Kidney (tissue), 14 donors: ENCODE data around the gene C9orf85. TPM values are rescaled to one million over a fixed set of nuclear protein-coding genes. Genes with fewer than 3 reads are reported as not detected.

Experiments used
- DNase-seq, 5 donors: peaks; one replicate each; pipeline ENCODE4 v3.0.0-alpha.2; 2013 to 2020
- FAIRE-seq: peaks from 2 replicates; lab custom pipeline; 2012; peaks lifted over from hg19 to GRCh38; lab: Jason Lieb, UNC
- H3K27ac ChIP-seq, 2 donors: one replicate each; pipeline ENCODE4 v1.7.0; 2013; ENCODE audit warnings: low read depth in 2 of 2, low read length in 2 of 2, inconsistent platforms in 1 of 2
- H3K27me3 ChIP-seq: one replicate; pipeline ENCODE4 v1.7.1; 2013; ENCODE audit warnings: low read length, inconsistent platforms; ENCODE audit not compliant: control insufficient read depth, insufficient read depth
- H3K36me3 ChIP-seq, 3 donors: one replicate each; pipeline versions ENCODE4 v1.7.0 to v1.7.1; 2013; ENCODE audit warnings: low read length in 3 of 3, control low read depth in 1 of 3, inconsistent platforms in 1 of 3; ENCODE audit not compliant: insufficient read depth in 3 of 3, control insufficient read depth in 2 of 3
- H3K4me1 ChIP-seq, 3 donors: one replicate each; pipeline versions ENCODE4 v1.7.0 to v1.7.1; 2013; ENCODE audit warnings: low read length in 3 of 3, inconsistent platforms in 1 of 3, low read depth in 1 of 3; ENCODE audit not compliant: control insufficient read depth in 2 of 3, insufficient read depth in 2 of 3
- H3K4me3 ChIP-seq, 3 donors: one replicate each; pipeline versions ENCODE4 v1.7.0 to v1.8.1; 2013; ENCODE audit warnings: low read length in 3 of 3, control low read depth in 1 of 3, inconsistent platforms in 1 of 3
- H3K9ac ChIP-seq, 3 donors: one replicate each; pipeline versions ENCODE4 v1.7.0 to v1.7.1; 2013; ENCODE audit warnings: low read length in 3 of 3, control low read depth in 1 of 3, inconsistent platforms in 1 of 3
- H3K9me3 ChIP-seq, 3 donors: one replicate each; pipeline versions ENCODE4 v1.7.0 to v1.7.1; 2013; ENCODE audit warnings: low read length in 3 of 3, control low read depth in 1 of 3, inconsistent platforms in 1 of 3; ENCODE audit not compliant: control insufficient read depth in 2 of 3, insufficient read depth in 1 of 3
- intact Hi-C: fragments of 100-400 bp; cut with DNase I; formaldehyde crosslinking; loops from one replicate; pipeline ENCODE4 v1.11.1; 2022
- polyA plus RNA-seq: library from polyadenylated mRNA; stranded (reverse); fragments of 350-450 nt; fragmentation: Illumina TruSeq; extraction: RNeasy Lipid Tissue Mini Kit (QIAGEN cat#74804); gene quantifications from one replicate; pipeline ENCODE4 v1.2.3, GENCODE V29; 2014; ENCODE audit warnings: low read depth, low replicate concordance; ENCODE audit not compliant: insufficient read depth
- total RNA-seq: library from RNA; stranded (reverse); fragmentation: NEBNext Ultra II Directional; extraction: Animal tissue kit (Norgen Biotek cat#: 25700); gene quantifications from one replicate; pipeline ENCODE4 v1.2.1, GENCODE V29; 2021
- TF ChIP-seq, protein P1 (sequence below): IDR thresholded peaks from 3 replicates; pipeline ENCODE4 v1.5.1; 2012; ENCODE audit warnings: mild to moderate bottlenecking, moderate library complexity, borderline replicate concordance; ENCODE audit not compliant: insufficient read depth; ENCODE audit errors: extremely low read depth
- donor health status: control.
- donor health status: control.
- donor health status: control.
- donor health status: control.
- donor health status: control.
- donor health status: DM: yes; HTN: yes; CAD: no.
- donor health status: Normal renal cell carcinoma (clear cell type).

The C9orf85 gene
- total and polyA plus RNA-seq, 2 donors from 2014 or later: 7.0 to 8.1 TPM

- Histone ChIP-seq H3K36me3 (no peaks in the 10 kb centered on the region), H3K9ac (no peak overlapping the region), H3K4me3 (no peak overlapping the region), H3K27me3 (no peaks in the 10 kb centered on the region), H3K9me3 (no peaks in the 10 kb centered on the region), H3K27ac (no peak overlapping the region), H3K4me1 (peaks cover 0 to 2% (median 0%) of the 10 kb centered on the region in 3 donors)
- no peak for FAIRE-seq
- intact Hi-C loops: no loop called here
- DNase-seq: no peak
- TF ChIP-seq, protein P1, sequence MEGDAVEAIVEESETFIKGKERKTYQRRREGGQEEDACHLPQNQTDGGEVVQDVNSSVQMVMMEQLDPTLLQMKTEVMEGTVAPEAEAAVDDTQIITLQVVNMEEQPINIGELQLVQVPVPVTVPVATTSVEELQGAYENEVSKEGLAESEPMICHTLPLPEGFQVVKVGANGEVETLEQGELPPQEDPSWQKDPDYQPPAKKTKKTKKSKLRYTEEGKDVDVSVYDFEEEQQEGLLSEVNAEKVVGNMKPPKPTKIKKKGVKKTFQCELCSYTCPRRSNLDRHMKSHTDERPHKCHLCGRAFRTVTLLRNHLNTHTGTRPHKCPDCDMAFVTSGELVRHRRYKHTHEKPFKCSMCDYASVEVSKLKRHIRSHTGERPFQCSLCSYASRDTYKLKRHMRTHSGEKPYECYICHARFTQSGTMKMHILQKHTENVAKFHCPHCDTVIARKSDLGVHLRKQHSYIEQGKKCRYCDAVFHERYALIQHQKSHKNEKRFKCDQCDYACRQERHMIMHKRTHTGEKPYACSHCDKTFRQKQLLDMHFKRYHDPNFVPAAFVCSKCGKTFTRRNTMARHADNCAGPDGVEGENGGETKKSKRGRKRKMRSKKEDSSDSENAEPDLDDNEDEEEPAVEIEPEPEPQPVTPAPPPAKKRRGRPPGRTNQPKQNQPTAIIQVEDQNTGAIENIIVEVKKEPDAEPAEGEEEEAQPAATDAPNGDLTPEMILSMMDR: no peak
Measured at GRCh38 chr9:72022841-72023240, 111.4 kb downstream of the C9orf85 start.

Other genes with a start within 250 kb of the C9orf85 start
- gene CEMIP2, start 143.1 kb upstream of the C9orf85 start, total RNA-seq: 70.7 TPM
- 13.9 TPM for gene CEMIP2, start 143.1 kb upstream of the C9orf85 start, polyA plus RNA-seq
- 19.0 TPM for gene ABHD17B, start 446 bp upstream of the C9orf85 start, total RNA-seq
- 9.0 TPM for gene ABHD17B, start 446 bp upstream of the C9orf85 start, polyA plus RNA-seq
- not detected for gene C9orf57, start 149.0 kb downstream of the C9orf85 start, total RNA-seq
- gene C9orf57, start 149.0 kb downstream of the C9orf85 start, polyA plus RNA-seq: not detected
- 31.4 TPM for gene GDA, start 237.8 kb downstream of the C9orf85 start, total RNA-seq
- 88.1 TPM for gene GDA, start 237.8 kb downstream of the C9orf85 start, polyA plus RNA-seq